Stimulated activated CD8-positive, alpha-beta memory T cell treated with anti-CD3 and anti-CD28 coated beads, Interleukin-7, amount 100 ng/mL, for 48 hours (primary cell): ENCODE results near the gene MAB21L4.

Experiments used
- DNase-seq, 2 donors: peaks; one replicate each; pipeline ENCODE4 v3.0.0-alpha.2; 2020; ENCODE audit warnings: low read depth in 1 of 2; ENCODE audit errors: extremely low read depth in 1 of 2

Gene MAB21L4

DNA sequence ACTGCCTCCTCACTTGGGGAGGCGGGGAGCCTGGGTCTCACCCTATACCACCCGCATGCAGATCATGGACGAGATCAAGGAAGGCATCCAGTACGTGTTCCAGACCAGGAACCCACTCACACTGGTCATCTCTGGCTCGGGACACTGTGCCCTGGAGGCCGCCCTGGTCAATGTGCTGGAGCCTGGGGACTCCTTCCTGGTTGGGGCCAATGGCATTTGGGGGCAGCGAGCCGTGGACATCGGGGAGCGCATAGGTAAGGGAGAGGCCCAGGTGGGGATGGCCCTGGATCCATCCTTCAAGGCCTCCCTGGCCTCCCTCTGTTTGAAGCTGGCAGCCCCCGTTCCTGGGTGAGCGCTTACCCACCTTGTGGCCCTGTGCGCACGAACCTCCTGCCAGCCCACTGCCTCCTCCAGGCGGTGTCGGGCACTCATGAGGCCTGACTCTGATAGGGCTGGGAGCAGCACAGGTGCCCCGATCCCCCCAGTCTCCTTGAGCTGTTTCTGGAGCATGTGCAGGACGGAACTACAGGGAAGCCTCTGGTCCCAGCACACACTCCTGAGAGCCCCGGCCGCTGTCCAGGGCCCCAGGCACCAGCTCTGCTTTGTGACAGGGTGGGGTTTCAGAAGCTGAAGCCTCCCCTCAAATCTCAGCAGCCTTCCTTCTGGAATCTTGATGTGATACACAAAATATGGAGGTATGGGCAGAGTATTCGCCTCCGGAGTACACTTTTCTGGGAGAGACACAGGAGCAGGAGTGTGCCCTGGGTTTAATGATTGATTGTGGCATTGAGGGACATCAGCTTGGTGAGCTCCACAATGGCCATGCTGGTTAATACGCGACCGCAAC lies 26.6 kb downstream of the MAB21L4 start:
- DNase-seq = no peak

DNA sequence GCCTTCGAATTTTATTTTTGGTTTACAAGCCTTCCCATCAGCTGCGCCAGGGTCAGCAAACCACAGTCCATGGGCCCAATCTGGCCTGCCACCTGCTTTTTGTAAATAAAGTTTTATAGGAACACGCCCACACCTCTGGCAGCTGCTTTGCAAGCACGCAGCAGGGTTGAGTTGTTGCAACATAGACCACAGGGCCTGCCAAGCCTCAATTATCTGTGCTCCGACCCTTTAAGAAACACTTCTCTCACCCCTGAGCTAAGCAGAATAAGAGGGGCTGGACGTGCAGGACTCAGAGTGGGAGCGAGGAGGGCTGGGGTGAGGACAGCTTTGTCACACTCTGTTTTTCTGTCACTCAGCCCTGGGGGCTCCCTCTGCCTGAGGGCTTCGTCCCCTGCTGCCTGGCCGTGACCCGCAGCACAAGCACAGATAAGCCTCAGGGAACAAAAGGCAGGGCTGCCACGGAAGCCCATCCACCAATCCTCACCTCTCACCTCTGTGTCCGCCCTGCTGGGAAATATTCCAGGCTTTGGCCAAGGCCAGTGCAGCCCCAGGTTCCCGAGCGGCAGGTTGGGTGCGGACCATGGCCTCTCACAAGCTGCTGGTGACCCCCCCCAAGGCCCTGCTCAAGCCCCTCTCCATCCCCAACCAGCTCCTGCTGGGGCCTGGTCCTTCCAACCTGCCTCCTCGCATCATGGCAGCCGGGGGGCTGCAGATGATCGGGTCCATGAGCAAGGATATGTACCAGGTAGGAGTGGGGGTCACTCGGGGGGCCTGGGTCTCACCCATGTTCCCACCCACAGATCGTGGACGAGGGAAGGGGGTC lies 27.5 kb downstream of the MAB21L4 start, which contains the start of gene AGXT:
AGXT (plus strand) TSS at position 539 of the 823 bp plus-strand sequence; CDS start at position 581, 42 bp downstream.
- DNase-seq = no peak

DNA sequence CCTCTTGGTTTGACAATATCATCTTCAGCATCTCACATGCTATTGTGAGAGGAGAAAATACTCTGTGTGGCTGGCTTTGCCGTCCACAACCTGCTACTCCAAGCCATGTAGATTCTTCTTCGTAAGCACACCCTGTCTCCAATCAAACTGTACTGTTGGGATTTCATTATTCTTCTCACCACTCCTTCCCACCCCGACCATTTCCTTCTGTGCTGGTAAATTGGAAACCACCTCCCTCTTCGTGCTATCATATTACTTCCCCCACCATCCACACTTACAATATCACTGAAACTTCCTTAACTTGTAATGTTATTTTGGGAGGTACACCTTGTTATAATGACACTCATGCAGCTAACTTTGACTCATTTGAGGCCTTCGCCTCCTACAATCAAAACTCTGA lies 30.6 kb downstream of the MAB21L4 start:
- no peak for DNase-seq

DNA sequence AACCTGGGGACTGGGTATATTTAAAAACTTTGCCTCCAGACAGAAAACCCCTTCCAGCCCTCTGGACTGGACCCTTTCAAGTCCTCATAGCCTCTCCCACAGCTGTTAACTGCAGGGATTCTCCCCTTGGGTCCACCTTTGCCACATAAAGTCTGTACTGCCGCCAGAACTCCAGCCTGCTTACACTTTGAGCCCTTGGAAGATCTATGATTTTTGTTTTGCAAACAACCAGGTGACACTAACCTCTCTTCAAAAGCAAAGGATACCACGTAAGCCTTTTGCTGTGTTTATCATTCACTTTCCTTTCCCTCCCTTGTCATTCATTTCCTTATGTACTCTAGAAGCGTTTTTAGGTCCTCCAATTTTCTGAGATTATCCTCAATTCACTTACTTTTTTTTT lies 31.5 kb downstream of the MAB21L4 start:
- DNase-seq = no peak

DNA sequence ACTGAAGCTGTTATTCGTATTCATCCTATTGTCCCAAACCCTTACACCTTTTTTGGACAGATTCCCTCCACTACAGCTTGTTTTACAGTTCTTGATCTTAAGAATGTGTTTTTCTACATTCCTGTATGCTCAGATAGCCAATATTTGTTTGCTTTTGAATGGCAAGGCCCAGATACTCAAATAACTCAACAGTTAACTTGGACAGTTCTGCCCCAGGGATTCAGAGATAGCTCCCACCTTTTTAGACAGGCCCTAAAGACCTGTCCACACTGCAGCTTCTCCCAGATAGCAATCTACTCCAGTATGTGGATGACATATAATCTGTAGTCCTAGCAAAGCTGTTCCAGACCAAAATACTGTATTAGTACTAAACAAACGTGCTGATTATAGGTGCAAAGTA lies 34.4 kb downstream of the MAB21L4 start:
- no peak for DNase-seq

DNA sequence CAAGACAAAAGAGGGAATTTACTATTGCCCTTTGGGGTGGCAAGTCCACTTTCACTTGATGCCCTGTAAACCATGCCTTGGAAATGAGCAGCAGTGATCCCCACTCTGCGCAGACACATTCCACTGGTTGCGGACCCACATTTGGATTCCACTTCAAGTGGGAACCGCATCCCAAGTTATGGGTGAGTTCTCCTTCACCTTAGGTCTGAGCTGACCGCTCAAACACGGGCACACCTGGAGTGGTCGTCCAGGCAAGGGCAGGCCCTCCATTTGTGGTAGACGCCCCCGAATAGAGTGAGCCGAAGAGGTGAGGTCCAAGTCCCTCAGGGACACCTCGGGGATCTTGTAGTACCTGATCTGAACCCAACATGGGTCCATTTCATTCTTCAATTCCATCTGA lies 37.1 kb downstream of the MAB21L4 start:
- no peak for DNase-seq

DNA sequence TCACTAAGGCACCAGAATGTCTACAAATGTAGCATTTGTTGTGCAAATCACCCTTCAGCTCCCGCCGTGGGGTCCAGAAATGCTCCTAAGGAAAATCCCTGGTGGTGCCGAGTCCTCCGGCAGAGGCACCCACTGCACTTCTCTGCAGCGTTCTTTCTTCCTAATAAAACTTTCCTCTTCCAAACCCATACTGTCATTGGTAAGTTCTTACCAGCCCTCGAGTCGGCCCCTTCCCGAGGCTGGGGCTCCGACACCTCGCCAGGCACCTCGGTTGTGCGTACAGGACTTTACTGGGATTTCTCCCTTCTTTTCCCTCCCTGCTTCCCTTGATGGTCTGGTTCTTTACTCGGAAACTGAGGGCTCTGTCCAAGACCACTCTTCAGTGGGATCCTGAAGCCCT lies 37.6 kb downstream of the MAB21L4 start:
- DNase-seq = no peak

DNA sequence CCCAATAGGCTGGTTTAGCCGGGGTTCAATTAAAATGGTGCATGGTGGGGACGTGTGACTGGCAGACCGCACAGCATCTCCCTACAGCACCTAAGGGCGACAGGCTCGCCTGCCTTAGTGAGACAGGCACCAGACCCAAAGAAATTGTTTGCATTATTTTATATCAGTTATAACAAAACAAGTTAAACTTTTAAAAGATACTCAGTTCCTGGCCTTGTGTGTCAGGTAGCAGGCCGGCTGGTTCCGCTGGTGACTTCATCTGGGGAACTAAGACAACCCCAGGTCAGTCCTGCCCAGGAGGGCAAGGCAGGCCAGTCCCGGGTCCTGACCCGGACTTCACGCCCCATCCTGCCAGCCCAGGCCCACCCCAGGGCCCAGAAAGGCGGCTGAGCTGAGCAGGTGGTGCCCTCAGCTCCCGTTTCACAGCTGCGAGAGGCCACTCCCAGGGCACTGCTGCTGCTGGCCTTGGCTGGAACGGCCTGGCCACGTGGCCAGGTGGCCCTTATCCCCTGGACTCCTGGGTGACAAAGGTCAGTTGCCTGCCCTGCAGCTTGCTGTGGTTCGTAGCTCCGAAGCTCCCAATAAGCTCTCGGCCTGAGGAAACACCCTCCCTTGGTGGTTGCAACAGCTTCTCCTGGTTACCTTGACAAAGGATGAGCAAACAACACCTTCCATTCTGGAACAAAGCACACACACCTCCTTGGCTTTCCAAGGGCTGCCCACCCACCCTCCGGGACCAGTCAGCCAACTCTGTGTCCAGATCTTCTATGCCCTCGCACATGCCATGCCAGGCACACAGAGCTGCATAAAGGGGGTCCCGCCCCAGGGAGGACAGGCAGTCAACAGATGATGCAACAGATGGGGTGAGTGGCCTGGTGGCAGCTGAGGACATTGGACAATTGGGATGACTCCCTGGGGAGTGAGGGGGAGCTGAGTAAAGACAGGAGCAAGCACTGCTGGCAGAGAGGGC lies 38.6 kb downstream of the MAB21L4 start:
- DNase-seq = no peak

DNA sequence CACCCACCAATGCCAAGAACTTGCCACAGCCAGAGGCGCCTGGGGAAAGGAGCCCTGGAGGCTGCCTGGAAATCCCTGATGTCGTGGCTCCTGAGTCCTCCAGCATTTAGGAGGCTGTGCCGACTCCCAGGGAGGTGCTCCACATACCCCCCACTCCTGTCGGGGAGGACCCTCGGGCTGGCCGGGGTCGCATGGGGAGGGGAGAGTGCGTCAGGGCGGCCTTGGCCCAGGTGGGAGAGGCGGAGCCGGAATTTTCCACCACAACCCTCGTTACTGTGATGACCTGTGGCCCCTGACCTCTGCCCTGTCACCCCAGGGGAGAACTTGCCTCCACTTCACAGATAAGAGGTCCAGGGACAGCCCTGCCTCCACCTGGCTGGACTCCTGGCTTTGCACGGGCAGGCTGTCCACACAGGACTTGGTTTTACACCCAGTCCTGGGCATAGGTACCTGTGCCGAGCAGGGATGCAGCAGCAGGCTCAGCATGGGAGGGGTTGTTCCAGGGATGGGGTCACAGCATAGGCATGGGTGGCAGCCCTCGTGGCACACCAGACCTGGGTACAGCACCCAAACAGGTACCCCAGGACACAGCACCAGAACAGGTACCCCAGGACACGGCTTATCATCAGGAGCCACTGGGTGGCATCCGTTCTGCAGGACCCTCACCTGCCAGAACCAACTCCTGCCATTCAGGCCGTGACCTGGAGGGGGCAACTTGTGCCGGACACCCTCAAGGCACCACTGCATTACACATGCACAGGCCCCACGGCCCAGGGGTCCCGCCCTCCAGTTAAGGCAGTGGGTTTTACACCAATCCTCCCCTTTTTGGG lies 39.6 kb downstream of the MAB21L4 start:
- DNase-seq = no peak

DNA sequence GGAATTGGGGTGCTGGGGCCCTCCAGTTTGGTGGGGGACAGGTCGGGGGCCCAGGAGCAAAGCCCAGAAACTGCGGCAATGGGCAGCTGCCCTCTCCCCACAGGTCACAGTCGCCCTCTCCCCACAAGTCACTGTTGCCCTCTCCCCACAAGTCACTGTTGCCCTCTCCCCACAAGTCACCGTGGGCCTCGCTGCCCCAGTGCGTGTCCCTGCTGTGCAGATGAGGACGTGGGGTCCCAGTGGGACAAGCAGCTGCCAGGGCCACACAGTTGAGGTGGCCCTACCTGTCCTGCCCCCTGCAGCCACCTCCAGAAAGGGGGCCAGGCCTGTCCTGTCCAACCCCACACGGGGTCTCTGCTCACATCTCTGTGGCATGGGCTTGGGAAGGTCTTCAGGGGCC lies 40.3 kb downstream of the MAB21L4 start:
- DNase-seq = no peak

DNA sequence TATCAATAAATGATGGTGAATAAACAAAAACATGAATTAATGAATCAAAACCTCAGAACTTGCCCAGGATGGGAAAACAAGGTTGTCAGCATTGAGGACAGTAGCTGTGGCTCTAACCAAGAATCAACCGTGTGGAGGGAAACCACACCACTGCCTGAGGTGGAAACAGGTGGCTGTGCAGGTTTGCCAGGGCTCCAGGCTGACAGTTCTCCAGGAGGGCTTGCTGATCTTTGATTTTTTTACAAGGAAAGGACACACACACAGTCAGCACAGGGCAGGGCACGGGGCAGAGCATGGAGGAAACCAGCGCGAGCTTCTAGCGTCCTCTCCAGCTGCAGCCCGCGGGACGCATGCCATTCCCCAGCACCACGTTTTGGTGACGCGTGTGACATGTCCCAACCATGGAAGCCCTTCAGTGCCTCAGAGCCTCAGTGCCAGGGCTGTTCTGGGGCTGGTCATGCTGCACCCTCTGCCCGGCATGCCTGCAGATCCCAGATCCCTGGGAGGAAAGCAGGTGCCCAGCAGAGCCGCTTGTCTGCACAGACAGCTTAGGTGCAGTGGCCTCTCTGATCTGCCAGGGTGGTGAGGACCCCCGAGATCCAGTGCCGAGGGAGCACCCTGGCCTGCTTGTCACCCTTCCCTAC lies 43.2 kb downstream of the MAB21L4 start:
- no peak for DNase-seq

DNA sequence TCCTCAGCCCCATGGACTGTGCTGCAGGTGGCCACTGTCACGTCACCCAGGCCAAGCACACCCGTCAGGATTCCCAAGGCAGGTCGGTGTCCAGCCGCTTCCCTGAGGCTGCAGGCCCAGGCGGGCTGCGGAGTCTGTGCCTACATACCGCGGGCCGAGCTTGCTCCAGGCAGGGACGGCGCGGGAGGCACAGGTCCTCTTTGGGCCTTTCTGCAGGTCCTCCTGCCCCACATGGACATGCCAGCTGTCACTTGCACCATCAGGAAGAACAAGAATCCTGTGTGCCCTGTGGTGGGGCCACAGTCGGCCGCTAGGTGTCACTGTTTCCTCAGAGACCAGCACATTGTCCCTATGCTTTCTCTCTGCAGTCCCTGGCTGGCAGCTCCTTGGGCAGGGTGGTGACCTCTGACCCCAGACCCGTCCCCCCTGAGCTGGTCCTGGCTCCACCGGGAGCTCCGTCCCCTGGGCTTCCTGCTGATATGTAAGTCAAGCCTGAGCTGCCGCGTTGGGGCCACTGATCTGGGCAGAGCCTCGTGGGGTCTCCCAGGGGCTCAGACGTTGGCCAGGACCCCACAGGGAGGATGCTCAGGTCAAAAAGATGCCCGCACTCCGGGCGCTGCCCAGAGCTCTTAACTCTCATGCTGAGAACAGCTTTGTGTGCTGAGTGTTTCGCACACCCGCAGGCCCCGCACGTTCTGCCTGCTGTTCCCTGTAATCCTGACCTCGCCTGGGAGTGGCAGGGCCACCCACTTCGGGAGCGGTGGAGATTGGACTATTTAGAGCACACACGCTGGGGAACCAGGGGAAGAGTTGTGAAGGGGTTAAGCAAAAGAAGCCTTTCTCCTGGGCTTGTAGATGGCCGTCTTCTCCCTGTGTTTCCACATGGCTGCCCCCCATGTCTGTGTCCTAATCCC lies 44.6 kb downstream of the MAB21L4 start:
- peak; percentile 53 to 54 for DNase-seq

DNA sequence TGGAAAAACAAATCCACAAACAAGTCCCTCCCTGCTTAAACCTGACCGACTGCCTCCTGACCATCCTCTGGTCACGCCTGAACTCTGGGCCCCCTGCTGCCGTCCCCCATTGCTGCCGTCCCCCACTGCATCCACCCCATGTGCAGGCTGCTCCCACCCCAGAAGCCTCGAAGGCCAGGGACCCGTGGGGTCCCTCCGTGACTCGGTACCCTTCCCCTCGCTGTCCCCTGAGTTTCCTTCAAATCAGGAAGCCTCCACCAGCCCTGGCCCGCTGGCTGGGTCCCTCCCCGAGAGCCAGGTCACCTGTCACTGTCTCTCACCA lies 45.2 kb downstream of the MAB21L4 start:
- no peak for DNase-seq

DNA sequence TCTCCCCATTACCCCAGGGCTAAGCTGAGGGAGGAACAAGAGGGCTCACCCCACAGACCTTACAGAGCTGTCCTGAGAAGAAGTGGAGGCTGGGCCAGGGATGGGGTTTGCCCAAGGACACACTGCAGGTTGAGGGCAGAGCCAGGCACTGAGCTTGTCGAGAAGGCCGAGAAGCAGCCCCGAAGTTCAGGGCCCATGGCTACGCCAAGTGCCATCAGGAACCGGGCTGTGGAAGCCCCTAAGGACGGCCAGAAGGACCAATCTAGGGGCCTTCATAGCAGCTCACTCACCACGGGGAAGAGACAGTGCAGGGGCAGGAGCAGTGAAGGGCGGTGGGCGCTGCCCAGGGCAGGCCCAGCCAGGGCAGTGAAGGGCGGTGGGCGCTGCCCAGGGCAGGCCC lies 45.9 kb downstream of the MAB21L4 start:
- DNase-seq = no peak

DNA sequence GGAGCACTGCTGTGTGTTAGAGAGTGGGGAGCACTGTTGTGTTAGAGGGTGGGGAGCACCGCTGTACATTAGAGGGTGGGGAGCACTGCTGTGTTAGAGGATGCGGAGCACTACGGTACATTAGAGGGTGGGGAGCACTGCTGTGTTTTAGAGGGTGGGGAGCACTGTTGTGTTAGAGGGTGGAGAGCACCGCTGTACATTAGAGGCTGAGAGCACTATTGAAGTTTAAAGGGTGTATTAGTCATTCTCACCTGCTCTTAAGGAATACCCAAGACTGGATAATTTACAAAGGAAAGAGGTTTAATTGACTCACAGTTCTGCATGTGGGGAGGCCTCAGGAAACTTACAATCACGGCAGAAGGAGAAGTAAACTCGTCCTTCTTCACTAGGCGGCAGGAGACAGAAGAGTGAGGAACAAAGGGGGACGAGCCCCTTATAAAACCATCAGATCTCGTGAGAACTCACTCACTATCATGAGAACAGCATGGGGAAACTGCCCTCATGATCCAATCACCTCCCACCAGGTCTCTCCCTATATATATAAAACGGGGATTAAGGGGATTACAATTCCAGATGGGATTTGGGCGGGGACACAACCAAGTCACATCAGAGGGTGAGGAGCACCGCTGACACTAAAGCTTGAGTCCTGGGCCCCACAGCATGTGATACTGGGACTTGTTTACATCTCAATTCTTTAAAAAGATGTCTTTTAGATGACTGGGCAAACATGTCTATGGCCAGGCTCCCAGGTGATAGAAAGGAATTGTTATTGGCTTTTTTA lies 46.9 kb downstream of the MAB21L4 start:
- no peak for DNase-seq

DNA sequence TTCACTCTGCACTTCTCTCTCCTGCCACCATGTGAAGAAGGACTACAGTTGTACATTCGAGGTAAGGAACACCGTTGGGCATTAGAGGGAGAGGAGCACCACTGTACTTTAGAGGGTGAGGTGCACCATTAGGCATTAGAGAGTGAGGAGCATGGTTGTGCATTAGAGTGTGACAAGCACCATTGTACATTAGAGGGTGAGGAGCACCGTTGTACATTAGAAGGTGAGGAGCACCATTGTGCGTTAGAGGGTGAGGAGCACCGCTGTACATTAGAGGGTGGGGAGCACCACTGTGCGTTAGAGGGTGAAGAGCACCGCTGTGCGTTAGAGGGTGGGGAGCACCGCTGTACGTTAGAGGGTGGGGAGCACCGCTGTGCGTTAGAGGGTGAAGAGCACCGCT lies 48.1 kb downstream of the MAB21L4 start:
- no peak for DNase-seq

DNA sequence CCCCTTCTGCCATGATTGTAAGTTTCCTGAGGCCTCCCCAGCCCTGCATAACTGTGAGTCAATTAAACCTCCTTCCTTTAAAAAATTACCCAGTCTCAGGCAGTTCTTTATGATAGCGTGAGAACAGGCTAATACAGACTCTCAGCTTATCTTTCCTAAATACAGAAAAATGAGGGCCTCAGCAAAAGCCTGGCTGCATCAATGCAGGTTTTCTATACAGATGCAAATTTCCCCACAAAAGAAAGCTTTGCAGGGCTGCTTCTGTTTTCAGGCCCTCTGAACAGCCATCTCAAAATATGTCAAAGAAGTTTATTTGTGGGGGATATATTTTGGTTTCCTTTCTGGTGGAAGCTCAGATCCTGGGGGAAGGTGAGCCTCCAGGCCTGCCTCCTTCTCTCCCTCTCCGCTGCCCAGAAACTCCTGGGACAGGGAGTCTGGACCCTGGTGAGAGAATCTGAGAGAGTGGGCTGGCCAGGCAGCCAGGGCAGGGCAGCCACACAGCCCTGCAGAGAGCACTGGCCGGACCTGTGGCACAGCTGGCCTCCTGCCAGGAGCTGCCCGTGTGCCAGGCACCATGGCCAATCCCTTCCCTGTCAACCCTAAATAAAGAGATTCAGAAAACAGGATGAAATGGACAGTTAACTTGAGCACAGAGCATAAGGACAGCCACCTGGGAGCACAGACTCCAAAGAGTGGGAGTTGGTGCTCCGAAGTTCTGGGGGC lies 48.9 kb downstream of the MAB21L4 start:
- DNase-seq = no peak
